Erythroblast (primary cell): ENCODE data around the gene EYA4.

Experiments
- DNase-seq, 2 experiments: peaks; one replicate each; lab custom pipeline; 2025; lab: John Stamatoyannopoulos, UW
- GATA1 ChIP-seq: IDR thresholded peaks from 2 replicates; pipeline ENCODE4 v1.6.1; 2011; ENCODE audit warnings: low read depth, mild to moderate bottlenecking, control low read depth, low read length, moderate library complexity
- POLR2A ChIP-seq: IDR thresholded peaks from 2 replicates; pipeline ENCODE4 v1.6.1; 2011; ENCODE audit warnings: mild to moderate bottlenecking, low read length

Gene EYA4

DNA sequence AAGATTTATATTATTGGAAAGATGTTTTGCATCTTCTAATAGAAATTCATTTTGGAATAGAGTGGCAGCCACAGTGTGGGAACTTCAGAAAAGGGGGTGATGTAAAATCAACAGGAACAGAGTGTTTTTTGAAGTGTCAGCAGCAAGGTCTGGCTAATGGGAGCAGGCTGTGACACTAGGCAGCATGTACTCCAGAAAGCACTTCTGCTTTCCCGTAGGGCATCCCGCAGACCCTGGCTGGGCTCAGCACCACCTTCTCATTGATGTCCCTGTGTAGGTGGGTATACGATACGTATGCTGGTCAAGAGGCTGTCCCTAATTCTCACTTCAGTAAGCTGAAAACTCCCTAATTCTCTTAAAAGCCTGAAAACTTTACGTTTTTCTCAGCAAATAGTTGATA lies 74.7 kb downstream of the EYA4 start:
- TF ChIP-seq POLR2A (no peak), GATA1 (no peak)
- DNase-seq: no peak

DNA sequence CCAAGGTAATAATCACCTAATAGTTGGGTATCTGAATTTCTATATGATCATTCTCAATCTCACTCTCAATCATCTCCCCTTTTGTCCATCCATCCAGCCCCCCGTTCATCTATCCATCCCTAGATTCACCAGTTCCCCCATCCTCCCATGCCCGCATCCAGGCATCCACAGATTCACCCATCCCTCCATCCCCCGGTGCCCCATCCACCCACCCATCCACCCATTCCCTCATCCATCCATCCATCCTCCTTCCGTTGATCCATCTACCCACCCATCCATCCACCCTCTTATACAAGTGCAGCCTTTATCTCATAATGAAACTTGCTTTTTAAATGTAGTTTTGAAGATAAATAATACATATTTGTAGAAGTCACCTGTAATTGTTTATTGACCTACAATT lies 76.5 kb downstream of the EYA4 start:
- TF ChIP-seq POLR2A (no peak), GATA1 (no peak)
- DNase-seq: no peak

DNA sequence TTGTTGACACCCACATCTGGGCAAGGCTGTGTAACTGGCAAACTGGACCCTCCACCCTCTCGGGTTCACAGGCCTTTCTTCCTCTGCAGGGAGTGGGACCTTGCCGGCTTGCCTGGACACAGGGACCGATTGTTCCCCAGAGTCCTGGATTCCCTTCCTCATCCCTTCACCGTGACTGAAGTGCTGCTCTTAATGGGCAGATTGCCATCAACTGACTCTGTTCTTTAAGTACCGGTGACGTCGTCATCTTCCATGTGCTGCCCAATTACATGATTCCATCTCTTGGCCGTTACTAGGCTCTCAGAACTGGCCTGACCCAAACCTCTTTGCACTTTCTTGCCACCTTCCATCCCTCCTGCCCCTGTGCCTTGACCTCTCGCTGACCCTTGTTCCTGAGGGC lies 85.4 kb downstream of the EYA4 start:
- DNase-seq: no peak
- no peak for TF ChIP-seq POLR2A
- no peak for TF ChIP-seq GATA1

DNA sequence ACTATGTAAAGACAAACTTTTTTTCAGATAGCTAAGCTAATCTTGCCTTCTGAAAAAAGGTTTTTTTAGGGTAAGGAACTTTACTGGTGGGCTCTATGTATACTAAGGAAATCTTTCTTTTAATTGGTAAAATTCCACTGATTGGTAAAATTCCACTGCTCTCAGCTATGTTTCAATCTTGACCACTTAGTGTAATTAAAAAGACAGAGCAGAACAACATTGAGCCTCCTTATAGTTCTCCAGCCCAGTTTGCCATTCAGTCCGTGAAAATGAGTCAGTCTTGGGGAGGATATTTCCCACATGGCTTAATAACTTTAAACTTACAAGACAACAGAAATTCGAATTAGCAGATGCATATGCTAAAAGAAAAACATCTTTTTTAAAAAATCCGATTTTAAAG lies 92.7 kb downstream of the EYA4 start:
- DNase-seq: no peak
- TF ChIP-seq POLR2A (no peak), GATA1 (no peak)

DNA sequence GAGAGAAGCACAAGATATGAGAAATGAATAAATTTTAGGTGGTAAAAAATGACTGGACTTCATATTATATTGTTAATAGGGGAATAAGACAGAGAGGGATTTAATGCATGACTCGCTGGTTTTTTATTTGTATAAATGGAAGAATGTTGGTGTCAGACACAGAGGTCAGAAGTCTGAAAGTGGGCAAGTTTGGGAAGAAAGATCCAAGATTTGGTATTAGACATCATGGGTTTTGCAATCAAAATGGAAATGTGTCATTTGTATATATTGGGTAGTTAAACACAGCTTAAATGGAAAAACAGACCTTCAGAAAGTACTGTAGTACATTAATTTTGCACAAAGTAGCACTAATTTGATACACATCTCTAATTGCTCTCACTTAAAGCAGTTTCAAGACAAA lies 96.2 kb downstream of the EYA4 start:
- no peak for DNase-seq
- TF ChIP-seq GATA1 (no peak), POLR2A (no peak)

DNA sequence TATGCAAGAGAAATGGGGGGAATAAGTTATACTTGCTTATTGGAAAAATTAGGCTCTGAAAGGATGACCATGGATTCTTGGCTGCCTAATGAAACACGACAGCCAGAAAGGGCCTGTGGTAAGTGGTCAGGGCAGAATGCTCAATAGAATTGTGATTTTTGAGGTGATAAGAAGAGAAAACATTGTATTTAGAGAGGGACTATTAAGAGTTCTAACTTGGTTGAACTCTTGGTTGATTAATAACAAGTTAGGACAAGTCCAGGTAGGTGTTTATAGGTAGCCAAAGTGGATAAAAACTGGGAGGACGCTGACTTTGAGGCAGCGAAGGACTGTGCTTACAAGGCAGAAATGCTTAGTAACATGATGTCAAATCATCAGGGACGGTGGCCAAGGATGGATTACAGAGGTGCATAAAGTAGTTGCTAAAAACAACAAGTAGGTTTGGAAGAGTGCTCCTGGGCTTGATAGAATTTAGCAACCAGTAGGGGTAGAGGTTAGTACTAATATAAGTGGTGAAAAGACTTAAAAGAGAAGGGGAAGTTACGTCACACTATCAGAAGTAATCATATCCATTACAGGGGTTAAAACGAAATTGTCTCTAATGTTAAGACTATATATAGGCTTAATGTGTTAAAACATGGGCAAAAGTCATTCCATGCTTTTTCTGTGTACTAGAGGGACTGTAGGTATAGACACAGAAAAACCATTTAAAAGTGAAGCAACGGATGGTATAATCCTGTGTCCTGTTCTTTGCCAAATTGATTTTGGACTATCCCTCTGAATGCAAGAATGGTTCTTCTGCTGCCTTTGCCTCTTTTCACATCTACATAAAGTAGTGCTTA lies 98.6 kb downstream of the EYA4 start:
- DNase-seq: no peak
- TF ChIP-seq GATA1: no peak
- no peak for TF ChIP-seq POLR2A

DNA sequence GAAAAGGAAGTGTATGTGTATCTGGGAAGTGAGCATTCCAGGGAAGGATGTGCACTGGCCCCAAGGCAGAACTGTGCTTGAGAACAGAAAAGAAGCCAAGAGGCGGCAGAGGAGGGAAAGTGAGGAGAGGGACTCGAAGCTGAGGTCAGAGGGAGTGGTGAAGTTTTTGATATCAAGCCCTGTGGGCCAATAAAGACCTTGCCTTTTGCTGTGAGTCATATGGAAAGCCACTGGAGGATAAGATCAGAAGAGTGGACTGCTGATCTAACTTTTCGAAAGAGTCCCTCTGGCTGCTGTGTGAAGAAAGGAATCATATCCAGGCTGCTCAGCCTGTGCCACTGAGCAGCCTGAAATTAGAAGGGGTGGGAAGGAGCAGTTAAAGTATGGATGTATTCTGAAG lies 99.4 kb downstream of the EYA4 start:
- no peak for DNase-seq
- TF ChIP-seq POLR2A (no peak), GATA1 (no peak)

DNA sequence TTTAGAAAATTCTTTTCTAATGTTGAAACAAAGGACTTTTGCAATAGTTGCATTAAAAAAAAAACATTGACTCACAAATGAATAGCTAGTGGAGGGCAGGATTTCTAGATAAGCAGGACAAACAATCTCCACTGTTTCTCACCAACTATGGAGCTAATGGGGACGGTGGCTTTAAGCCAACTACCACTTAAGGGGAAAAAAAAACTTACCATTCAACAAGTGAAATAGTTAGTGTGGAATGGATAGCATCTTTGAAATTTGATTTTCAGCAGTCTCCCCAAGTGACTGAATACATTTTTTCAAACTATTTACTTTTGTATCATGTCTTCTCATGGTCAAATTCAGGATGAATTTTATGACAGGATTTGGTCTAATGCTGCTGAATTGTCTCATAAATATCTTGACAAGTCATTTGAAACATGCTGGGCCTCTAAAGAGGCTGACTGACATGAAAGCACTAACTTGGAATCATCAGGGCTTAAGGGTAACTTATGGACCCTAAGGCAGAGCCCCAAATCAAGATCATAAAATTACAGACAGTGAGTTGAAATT lies 100.5 kb downstream of the EYA4 start:
- no peak for DNase-seq
- TF ChIP-seq GATA1 (no peak), POLR2A (no peak)

DNA sequence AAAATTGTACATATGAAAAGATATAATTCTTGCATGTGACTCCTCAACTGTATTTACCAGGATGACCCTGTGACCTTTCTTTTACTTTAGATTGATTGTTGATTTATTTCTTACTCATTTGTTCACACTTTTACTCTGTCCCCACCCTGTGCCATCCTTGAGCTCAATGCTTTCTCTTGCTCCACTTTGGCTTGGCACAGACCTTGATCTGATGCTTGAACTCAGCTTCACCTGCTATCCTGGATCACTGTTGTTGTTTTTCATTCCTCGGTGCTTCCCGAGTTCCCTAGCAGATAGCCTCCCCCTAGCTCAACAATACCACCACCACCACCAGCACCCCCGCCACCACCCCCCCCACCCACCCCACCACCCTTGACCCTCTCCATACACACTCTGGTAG lies 102.1 kb downstream of the EYA4 start:
- TF ChIP-seq POLR2A (no peak), GATA1 (no peak)
- no peak for DNase-seq

DNA sequence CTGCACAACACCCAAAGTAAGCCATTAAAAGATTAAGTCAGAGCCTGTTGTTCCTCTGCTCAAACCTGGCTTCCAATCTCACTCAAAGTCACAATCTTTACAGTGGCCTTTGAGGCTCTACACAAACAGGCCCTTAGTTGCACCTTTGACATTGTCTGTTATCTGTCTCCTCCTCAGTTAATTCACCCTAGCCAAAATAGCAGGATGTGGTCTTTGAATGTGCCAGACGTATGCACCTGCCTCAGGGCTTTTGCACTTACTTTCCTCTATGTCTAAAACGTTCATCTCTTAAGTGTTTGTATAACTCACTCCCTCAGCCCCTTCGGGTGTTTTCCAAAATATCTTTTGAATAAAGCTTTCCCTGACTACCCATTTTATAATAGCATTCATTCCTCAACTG lies 107.7 kb downstream of the EYA4 start:
- no peak for DNase-seq
- TF ChIP-seq POLR2A (no peak), GATA1 (no peak)

DNA sequence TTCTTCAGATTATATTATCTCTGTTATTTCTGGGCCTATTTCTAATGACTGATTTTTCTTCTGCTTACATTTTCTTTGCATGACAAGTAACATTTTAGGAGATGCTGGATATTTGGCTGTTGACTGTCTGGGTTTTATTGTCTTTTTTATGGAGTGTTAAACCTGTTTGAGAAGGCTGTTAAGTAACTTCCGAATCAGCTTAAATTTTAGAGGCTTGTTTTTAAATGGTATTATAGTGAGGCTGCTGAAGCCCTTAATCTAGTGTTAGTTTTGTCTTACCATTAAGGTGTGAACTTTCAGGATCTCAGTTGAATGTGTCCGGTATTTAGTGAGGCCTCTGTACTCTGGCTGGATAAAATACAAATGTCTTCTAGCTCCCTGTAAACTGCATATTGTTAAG lies 109.8 kb downstream of the EYA4 start:
- TF ChIP-seq POLR2A (no peak), GATA1 (no peak)
- DNase-seq: no peak

DNA sequence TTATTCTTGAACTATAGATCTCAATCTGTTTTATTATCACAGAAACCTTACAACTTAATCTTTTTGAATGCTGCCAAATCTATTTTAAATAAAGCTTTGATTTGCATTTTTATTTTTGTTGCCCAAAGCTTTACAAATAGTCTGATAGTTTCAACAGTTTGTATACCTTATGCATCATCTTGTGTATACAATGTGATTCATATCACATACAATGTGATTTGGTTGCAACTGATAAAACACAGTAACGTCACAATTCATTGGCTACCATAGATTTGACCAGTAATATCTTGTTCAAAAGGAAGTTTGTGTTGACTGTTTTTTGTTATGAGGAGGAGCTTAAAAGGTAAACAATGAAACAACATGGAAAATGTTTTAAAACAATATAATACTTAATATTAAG lies 110.9 kb downstream of the EYA4 start:
- no peak for DNase-seq
- TF ChIP-seq GATA1 (no peak), POLR2A (no peak)

DNA sequence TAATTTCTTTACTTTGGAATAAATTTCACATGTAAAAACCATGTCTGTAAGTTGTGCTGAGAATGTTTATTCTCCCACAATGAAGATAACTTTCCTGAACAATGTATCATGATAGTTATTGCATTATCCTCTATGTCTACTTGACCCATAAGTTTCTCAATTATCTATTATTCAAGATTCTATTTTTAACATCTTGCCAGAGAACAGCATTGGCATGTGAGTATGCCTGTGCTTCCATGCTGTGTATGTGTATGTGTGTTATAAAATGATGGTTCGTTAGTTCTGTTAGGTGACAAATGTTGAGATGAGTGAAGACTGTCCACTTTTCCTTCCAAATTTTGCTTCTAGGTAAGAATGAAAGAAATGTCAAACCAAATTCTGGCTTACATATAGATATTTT lies 111.9 kb downstream of the EYA4 start:
- TF ChIP-seq GATA1 (no peak), POLR2A (no peak)
- no peak for DNase-seq

DNA sequence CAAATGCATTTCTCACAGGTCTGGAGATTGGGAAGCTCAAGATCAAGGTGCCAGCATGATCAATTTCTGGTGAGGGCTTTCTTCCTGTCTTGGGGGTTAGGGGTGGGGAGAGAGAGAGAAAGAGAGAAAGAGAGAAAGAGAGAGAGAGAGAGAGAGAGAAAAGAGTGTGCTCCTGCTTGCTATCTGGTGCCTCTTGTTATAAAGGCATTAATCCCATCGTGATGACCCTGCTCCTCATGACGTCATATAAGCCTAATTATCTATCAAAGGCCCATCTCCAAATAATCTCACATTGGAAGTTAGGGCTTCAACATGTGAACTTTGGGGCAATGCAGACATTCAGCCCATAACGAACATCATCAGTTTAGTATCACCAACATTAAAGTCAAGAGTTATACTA lies 114.8 kb downstream of the EYA4 start:
- no peak for DNase-seq

More for the DNA sequence above, 114.8 kb downstream of the EYA4 start:
- no peak for TF ChIP-seq POLR2A
- no peak for TF ChIP-seq GATA1
